Prostate gland (tissue), 2 donors: ENCODE results near the gene REG3G. TPM values are rescaled to one million over a fixed set of nuclear protein-coding genes. Genes with fewer than 3 reads are reported as not detected.

Source experiments
- DNase-seq: peaks from one replicate; pipeline ENCODE4 v3.0.0-alpha.2; 2019; ENCODE audit warnings: low spot score
- H3K27ac ChIP-seq, 2 donors: fragments of 200-600 bp; sonication (generic); 2 replicates each; pipeline ENCODE4 v1.5.1; 2017 to 2019
- H3K27me3 ChIP-seq: fragments of 200-600 bp; sonication (generic); replicated peaks from 2 replicates; pipeline ENCODE4 v1.5.1; 2019; ENCODE audit not compliant: insufficient read depth
- H3K36me3 ChIP-seq, 2 donors: fragments of 200-600 bp; sonication (generic); 1 replicate in 1 of 2; 2 replicates in 1 of 2; pipeline versions ENCODE4 v1.5.1 to v1.8.1; 2017 to 2019
- H3K4me1 ChIP-seq: fragments of 200-600 bp; sonication (generic); replicated peaks from 2 replicates; pipeline ENCODE4 v1.5.1; 2019
- H3K4me3 ChIP-seq, 2 donors: fragments of 200-600 bp; sonication (generic); 2 replicates each; pipeline ENCODE4 v1.5.1; 2017 to 2019
- H3K9me3 ChIP-seq: fragments of 200-600 bp; sonication (generic); 2 replicates; pipeline ENCODE4 v1.5.1; 2017
- POLR2A ChIP-seq: fragments of 450-650 bp; IDR thresholded peaks from one replicate; pipeline ENCODE4 v1.6.1; 2016; ENCODE audit warnings: antibody characterized with exemption, mild to moderate bottlenecking
- POLR2AphosphoS5 ChIP-seq: sonication (generic); formaldehyde crosslinking; IDR thresholded peaks from one replicate; pipeline ENCODE4 v1.6.1; 2017; ENCODE audit warnings: antibody characterized with exemption
- WGBS: methylation state at CpG from one replicate; pipeline ENCODE4 v1.1.5; 2018; 5-methylcytosine and 5-hydroxymethylcytosine counted together
- intact Hi-C: fragments of 100-400 bp; cut with DNase I; formaldehyde crosslinking; loops from one replicate; pipeline ENCODE4 v1.14.2; 2022
- total RNA-seq, 2 donors: library from RNA; depleted of rRNA; stranded (reverse); fragments of >200 nt; gene quantifications; one replicate each; pipeline ENCODE4 v1.1.0, GENCODE V29; 2016

Gene REG3G
- total RNA-seq, 2 donors from 2014 or later = 52.0 TPM; not detected in 1

GRCh38 chr2:79065201-79065600 lies 39.7 kb downstream of the REG3G start:
- 85% methylated on average over 2 of the region's 2 CpGs for WGBS
- no peaks in the 10 kb centered on the region for H3K9me3 ChIP-seq
- TF ChIP-seq POLR2AphosphoS5 (no peak), POLR2A (no peak)
- H3K36me3 ChIP-seq = no peaks in the 10 kb centered on the region
- no peak for DNase-seq
- no peak overlapping the region for H3K27ac ChIP-seq
- H3K4me3 ChIP-seq = no peak overlapping the region
- intact Hi-C loops = no loop called here
- no peaks in the 10 kb centered on the region for H3K4me1 ChIP-seq
- no peaks in the 10 kb centered on the region for H3K27me3 ChIP-seq

- 47% methylated on average over 2 of the region's 2 CpGs for WGBS
- intact Hi-C loops = no loop called here
- peaks cover 3% of the 10 kb centered on the region for H3K27me3 ChIP-seq
- no peaks in the 10 kb centered on the region for H3K4me1 ChIP-seq
- no peaks in the 10 kb centered on the region for H3K9me3 ChIP-seq
- no peak overlapping the region for H3K27ac ChIP-seq
- TF ChIP-seq POLR2A = no peak
- no peak overlapping the region for H3K4me3 ChIP-seq
- no peaks in the 10 kb centered on the region for H3K36me3 ChIP-seq
- DNase-seq = no peak
Observed at GRCh38 chr2:79071078-79071477, 45.6 kb downstream of the REG3G start.

Other genes with a start within 250 kb of the REG3G start
- gene REG1B, start 62.3 kb downstream of the REG3G start, total RNA-seq = not detected
- gene REG1A, start 94.8 kb downstream of the REG3G start, total RNA-seq = not detected
- gene REG3A, start 134.1 kb downstream of the REG3G start, total RNA-seq = not detected